ENCODE measurements around the gene CHN1. TPM values are rescaled to one million over a fixed set of nuclear protein-coding genes. Genes with fewer than 3 reads are reported as not detected.

Gene CHN1
- total RNA-seq, 1 donor from 2014 or later = 15.3 TPM

DNA sequence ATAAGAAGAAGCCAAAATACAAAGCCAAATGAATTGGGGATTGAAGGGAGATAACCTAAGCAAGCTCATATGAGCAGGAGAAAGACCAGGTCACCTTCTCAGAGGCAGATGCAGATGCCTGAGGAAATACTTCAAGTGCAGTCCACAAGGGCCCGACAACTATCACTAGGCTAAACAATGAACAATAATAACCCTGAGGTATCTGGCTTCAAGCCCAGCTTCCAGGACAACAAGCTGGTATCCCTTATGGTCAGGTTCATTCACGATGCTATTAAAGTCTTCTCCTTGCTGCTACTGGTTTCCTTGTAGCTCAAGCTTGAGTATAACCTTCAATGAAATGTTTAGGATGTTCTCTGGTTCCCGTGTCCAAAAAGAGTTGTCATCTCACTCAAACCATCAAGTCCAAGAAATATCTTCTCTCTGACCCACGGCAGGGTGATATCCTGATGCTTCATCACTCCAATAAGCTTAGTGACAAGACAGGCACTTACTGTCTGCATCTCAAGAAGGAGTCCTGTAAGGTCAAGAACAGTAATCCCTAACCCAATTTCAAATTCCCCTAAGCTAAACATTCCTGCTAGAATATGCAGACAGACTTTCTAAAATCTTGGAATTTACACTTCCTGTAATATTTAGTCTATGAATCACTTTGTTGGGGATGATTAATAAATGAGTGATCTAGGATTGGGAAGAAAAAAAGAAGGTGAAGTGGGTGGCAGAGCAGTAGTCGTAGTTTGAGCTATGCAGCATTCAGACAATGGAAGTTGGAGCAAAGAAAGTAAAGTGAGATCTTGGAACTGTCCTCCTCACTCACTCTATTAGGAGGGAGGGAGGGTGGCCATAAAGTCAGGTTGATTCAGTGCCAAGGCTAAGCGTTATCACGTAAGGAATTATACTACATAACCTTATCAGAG is 33.1 kb downstream of the CHN1 start:
- peak; percentile 47 for DNase-seq (ENCODE audit: low spot score)

DNA sequence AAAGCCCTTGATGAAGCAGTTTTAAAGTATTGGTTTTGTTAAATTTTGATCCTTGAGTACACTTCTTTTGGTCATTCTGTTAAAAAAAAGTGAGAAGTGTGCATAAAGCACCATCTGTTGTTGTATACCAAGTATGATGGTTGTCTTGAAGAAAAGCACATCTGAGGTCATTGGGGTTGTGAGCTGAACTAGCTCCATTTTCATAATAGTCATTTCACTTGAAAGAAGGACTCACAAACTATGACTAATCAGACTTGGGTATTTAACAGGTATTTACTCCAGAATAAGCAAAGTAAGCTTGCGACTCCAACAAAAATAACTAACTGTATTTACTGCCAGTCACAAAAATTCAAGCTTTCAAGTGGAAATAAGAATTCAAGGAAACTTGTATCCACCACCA is 35.1 kb downstream of the CHN1 start:
- DNase-seq (ENCODE audit: low spot score) = no peak

DNA sequence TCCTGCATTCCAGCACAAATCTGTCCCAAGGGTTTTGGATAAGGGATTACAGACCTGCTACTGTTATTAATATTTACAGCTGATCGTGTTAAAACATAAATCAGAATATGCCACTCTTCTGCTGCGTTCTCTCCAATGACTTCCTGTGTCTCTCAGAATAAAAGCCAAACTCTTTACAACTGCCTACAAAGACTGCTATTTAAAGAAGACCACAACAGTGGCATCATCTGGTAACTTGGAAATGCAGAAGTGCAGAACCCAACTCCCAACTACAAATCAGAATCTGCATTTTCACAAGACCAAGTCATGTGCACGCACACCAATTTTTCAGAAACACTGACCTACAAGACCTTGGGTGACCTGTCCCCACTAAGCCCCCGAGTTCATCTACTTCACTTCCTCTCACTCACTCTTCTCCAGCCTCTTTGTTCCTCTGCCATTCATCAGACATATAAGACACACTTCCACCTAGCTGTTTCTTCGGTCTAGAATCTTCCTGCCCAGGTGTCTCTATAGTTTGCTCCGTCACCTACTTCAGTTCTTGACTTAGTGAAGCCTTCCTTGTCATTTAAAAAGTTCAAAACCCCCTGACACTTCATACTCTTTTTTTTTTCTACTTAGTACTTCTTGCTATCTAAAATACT is 36.0 kb downstream of the CHN1 start:
- no peak for DNase-seq (ENCODE audit: low spot score)

DNA sequence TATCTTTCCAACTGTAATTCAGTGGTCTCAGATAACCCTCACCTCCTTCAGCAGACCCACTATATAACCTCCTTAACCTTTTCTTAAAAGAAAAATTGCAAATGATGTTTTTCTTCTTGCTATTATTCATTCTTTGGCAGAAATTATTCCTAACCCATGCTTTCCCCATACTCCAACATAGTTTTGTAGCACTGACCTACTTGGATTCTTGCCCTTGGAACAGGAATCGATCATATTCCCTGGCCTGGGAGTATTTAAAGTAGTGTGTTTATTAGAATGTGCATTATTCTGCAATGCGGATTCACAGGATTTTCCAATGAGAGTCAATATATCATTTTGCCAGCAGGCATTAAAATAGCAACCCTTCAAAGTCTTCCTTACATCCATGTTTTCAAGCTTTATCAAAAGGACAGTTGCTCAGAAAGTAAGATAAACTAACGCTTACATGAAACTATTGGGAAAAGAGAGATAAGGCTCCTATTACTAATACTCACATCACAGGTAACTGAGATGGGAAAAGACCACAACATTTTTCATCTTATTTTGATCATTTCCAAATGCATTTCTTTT is 37.4 kb downstream of the CHN1 start:
- DNase-seq (ENCODE audit: low spot score) = no peak

DNA sequence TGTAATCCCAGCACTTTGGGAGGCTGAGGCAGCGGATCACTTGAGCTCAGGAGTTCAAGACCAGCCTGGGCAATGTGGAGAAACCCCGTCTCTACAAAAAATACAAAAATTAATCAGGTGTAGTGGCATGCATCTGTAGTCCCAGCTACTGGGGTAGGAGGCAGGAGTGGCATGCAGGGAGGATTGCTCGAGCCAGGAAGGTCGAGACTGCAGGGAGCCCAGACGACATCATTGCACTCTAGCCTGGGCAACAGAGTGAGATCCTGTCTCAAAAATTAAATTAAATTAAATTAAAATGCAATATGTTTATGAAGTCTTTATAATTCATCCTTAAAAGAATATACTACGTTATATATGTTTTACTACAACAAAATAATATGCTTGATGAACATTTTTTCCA is 38.1 kb downstream of the CHN1 start:
- DNase-seq (ENCODE audit: low spot score) = no peak

DNA sequence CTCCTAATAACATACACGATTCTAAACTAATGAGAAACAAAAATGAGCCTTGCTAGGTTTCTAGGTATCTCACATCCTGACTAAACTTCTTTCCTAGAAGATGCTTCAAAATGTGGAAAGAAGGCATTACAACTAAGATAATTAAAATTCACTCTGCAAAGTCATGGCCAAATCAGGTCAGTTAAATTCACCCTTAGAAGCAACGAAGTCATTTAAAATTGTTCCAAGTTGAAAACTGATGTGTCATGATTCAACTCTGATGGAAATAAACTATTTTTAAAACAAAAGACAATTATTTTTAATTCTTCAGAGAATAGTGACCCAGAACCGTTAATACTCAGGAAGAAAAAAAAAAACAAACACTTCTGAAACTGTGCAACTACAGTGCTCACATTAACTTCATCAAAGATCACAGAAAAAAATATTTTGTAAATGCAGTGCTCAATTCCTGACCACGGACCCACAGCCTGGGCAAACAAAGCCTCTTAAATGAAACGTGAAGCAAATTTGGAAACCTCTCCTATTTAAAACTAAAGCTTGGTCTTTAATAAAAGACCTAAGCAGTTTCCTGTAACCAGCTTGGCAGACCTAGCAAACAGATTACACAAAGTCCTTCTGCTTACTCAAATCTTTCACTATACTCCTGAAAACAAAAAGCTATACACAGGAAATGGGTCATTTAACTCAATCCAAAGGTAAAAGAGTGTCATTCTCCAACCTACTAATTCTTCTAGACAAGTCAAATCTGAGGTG is 39.0 kb downstream of the CHN1 start:
- no peak for DNase-seq (ENCODE audit: low spot score)

DNA sequence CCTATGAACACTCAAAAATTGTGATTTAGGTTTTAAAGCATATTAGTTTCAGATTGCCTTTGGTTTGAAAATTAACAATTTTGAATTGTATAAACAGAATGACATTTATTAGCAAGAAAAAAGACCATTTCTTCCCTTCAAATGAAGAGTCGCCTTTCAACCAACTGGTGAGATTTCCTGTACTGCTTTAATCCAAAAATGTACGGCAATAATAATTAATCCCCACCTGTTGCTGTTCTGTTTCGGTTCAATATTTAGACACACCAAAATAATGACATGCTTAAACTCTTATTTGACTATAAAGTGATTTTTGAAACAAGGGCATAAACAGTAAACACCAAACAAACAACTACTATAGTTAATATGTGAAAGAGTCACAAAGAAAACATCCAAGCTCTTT is 39.6 kb downstream of the CHN1 start:
- no peak for DNase-seq (ENCODE audit: low spot score)

DNA sequence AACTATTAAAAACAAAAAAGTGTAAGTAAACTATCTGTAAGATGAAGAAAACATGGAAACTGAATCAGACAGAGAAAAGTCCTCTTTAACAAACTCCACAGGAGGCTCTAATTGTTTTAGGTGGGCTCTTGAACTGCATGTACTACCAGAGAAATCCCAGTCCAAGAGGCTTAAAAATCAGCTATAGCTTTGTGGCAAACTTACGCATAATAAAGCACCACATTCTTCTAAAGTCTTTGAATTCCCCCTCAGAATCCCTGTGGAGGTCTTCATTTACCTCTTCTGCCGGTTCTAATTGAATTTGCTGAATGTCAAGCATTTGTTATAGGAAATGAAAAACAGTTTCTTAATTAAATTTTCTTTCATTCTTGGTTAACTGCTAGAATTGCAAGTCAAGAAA is 40.8 kb downstream of the CHN1 start:
- no peak for DNase-seq (ENCODE audit: low spot score)

DNA sequence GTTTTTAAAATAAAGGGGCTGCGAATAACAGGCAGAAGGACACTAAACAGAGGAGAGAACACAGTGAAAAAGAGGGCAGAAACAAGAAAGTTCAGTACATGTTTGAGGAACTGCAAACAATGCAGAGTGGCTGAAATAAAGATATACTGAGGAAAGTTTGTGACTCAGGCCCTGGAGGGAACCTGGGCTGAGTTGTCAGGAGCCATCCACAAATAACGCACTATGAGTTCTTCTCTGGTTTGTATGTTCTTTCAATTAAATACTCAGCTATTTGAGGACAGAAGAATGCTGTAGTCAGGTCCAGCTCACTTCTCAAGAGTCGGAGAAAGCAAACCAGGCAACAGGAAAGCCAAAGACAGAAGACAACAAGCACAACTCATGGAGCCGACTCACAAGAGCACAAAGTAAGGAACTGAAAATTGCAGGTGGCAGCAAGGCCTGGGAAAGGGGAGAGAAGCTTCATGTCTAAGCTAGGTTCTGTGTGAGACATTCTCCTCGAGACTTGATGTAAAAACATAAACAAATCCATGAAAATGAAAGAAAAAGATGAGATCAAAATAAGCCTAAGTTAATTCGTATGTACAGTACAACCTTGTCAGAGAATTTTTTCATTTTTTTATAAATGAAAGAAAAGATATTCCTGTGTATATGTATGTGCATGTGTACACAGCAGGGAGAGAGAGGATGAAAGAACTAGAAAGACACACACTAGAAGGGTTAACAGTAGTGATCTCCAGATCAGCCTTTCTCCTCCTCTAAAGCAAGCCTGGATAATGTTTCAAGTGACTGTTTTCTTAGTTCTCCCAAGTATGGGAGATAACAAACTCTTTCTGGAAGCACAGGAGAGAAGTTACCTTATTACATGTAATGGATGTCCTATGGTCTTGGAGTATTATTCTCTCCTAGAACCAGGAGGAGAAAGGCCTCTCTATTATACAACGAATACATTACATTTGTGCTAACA is 41.5 kb downstream of the CHN1 start:
- DNase-seq (ENCODE audit: low spot score) = no peak

DNA sequence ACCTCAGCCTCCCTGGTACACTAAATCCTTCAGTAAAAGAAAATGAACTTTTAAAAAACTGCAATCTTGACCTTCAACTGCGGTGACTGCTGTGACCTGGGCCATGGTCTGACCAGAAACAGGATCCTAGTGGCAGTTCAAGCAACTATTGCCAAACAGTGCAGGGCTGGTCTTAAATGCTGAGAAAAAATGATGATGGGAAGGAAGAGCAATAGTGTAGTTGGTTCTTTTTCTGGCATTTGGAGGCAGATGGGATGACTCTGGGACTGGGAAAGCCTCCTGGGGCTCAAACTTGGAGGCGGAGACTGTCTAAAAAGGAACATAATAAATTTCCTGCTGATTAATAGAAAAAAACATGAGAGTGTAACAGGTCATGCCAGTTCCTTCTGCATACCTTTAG is 45.4 kb downstream of the CHN1 start:
- no peak for DNase-seq (ENCODE audit: low spot score)

DNA sequence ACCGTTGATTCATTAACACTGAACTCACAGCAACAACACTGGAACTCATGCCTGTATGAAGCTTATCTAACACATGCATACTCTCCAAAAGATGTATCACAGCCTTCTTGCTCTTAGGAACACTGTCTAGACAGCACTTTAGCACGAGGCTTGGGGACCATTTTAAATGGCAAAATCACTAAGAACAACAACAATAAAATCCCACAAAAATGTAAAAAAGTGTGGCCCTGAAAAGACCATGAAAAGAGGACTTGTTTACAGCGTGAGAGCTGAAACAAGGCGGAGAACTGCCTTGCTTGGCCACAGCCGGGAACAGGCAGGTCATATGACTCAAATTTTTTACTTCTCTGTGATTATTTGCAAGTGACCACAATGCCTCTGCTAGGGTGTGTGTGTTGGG is 48.1 kb downstream of the CHN1 start:
- no peak for DNase-seq (ENCODE audit: low spot score)

DNA sequence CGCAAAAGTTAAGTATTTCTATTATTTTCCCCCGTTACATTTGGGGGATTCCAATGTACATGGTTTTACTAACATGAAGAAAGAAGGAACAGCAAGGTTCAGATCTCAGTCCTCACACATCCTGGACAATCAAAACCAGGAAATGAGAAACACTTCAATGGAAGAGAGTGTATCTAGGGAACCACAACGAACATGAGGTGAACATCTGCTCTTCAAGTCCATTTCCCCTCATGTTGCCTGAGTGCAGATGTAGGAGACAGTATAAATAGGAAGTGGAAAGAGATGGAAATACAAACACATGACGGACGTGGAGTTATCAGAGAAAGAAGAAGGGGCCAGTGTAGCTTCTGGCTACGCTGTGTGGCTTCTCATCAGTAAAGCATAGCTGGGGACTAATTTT is 52.6 kb downstream of the CHN1 start:
- DNase-seq (ENCODE audit: low spot score) = no peak

DNA sequence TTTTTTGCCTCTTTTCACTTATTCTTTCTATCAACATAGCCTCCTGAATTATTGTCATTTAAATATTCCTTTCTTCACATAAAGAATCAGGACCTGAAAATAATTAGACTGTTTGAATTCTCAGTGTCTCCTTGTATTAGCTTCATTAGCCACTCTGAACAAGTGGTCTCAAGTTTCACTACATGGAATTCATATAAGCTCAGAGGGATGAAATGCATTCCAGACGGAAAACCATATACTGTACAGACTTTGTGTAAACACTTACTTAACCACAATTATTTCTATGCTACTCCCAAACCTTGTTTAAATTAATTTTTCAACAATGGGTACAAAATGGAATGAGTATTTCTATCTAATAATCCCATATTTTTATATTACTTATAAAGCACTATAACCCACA is 53.4 kb downstream of the CHN1 start:
- DNase-seq (ENCODE audit: low spot score) = no peak

DNA sequence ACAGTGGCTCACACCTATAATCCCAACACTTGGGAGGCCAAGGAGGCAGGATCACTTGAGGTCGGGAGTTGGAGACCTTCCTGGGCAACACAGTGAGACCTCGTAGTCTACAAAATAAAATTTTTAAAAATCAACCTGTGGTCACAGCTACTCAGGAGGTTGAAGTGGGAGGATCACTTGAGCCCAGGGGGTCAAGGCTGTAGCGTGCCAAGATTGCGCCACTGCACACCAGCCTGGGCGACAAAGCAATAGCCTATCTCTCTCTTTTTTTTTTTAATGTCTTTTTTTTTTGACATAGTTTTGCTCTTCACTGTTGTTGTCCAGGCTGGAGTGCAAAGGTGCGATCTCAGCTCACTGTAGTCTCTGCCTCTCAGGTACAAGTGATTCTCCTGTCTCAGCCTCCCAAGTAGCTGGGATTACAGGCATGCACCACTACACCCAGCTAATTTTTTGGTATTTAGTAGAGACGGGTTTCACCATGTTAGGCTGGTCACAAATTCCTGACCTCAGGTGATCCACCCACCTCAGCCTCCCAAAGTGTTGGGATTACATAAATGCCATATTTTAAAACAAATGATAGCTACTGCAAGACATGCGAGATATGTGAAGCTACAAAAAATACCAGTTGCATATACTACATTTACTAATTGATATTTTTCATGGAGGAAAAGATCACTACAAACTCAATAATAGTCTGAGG is 55.0 kb downstream of the CHN1 start:
- no peak for DNase-seq (ENCODE audit: low spot score)

DNA sequence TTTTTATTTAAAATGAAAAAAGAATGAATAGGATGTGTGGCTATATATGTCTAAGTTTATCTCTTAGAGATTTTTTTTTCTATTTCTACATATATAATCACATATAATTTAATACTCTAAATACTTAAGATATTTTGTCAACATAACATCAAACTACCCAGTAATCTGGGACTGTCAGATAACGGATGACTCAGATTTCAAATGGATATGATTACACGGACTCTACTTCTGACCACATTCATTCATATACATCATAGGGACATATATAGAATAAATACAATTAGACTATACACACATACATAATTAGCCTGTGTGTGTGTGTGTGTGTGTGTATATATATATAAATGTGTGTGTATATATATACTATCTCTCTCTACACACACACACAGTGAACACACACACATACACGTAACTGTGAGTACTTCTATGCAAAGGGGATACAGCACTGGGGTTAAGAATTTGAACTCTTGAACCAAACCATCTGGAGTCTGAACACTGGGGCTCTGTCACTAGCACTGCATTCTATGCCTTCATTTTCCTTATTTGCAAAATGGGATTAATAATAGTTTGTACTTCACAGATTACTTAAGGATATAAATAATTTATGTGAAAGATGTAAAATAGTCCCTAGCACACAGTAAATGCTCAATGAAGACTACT is 59.5 kb downstream of the CHN1 start:
- no peak for DNase-seq (ENCODE audit: low spot score)

DNA sequence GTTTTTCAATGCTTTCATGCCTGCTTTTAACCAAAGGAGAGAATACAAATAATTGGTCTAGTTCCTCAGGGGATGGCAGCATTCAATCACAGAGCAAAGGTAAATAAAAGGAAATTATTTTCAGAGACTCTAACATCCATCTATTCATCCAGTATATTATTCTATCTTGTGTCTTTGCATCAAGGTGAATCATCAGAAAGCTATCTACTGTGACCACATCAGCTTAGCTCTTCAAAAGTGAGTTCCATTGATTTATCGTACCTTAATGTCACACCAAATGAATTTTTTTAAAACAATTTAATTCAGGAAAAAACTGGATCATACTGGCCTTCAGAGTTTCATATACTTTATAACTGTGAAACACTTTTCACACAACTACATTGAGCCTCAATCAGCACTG is 66.1 kb downstream of the CHN1 start:
- no peak for DNase-seq (ENCODE audit: low spot score)

DNA sequence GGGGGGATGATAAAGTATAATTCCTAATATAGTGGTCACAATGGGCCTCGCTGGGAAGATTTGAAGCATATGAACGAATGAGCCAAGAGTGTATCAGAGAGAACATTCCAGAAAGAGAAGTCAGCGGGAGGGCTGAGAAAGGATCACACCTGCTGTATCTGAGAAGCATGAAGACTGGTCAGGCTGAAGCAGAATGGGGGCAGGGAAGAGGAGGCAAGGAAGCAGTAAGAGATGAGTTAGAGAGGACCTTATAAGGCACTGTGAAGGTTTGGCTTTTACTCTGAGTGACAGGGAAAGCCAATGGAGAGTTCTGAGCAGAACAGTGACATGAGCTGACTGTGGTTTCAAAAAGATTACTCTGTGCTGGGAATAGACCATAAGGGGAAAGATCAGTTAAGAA is 73.5 kb downstream of the CHN1 start:
- DNase-seq (ENCODE audit: low spot score) = no peak

DNA sequence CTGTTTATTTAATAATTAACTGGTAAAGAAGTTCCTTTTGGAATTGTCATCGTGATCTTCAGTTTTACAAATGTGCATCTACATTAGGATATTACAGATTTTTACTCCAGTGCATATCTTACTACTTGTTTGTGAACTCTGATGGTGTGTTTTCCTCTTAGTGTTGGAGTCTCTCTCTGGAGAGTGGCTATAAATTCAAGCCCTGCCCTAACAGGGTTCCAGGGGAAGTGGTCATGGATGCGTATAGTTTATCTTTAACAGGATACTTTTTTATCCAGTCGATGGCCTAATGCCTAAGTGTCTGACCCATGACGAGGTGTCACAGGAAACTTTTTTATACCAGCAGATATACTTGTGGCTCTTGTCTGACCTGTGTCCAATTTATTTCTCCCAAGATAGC is 75.4 kb downstream of the CHN1 start:
- no peak for DNase-seq (ENCODE audit: low spot score)

DNA sequence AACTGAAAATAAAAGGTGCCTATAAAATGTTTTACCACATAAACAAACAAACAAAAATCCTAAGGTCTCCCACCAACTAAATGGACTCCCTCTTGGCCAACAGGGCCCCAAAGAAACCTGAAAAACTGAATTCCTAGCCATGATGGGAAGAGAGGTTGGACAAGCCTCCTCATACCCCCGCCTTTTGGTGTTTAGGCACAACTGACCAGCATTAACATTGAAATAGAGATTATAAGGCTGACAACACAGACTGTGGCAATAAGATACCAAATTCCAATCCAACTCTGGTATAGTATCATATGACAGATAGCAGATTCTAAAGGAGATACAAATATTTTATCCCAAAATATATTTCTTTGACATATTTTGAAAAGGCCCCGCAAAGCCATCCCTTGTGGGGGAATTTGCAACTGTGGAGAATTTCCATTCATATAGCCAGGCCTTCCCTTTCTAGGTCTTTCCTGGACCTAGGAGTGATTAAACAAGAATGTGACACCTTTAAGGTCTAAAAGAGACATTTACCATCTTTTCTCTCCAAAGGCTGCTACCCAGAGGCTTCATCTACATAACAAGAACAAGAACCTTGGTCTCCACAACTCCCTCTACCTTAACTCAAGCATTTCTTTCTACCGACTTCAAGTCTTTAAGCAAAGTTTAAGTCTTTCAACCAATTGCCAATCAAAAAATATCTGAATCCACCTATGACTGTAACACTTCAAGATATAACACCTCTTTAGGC is 80.0 kb downstream of the CHN1 start:
- DNase-seq (ENCODE audit: low spot score) = no peak
